Activated T-helper 1 cell treated with anti-CD3 and anti-CD28 coated beads, Interleukin-12 subunit alpha, Interleukin-12 subunit beta, Interleukin-2, Interleukin-4 antibody, amounts not matched to agents 30 ng/mL and 10 ng/mL and 1 ng/mL, durations not matched to agents 14 hours and 24 hours and 36 hours (primary cell): ENCODE data around the gene VPS26C. TPM values are rescaled to one million over a fixed set of nuclear protein-coding genes. Genes with fewer than 3 reads are reported as not detected.

Experiments
- DNase-seq: peaks from one replicate; pipeline ENCODE4 v3.0.0; 2021; ENCODE audit warnings: low spot score
- H3K27ac Mint-ChIP-seq: one replicate; pipeline ENCODE4 v1.8.0; 2021; ENCODE audit warnings: mild to moderate bottlenecking, mixed read lengths
- H3K27me3 Mint-ChIP-seq: one replicate; pipeline ENCODE4 v1.8.0; 2022; ENCODE audit warnings: mild to moderate bottlenecking, moderate library complexity, mixed read lengths; ENCODE audit not compliant: insufficient read depth
- H3K36me3 Mint-ChIP-seq: one replicate; pipeline ENCODE4 v1.8.0; 2021; ENCODE audit warnings: low read depth, mixed read lengths
- H3K4me1 Mint-ChIP-seq: one replicate; pipeline ENCODE4 v1.8.0; 2021; ENCODE audit warnings: low read depth, mixed read lengths
- H3K4me3 Mint-ChIP-seq: one replicate; pipeline ENCODE4 v1.8.0; 2021; ENCODE audit warnings: mild to moderate bottlenecking, moderate library complexity, mixed read lengths
- H3K9me3 Mint-ChIP-seq: one replicate; pipeline ENCODE4 v1.8.0; 2021; ENCODE audit warnings: mixed read lengths
- intact Hi-C: fragments of 100-400 bp; cut with micrococcal nuclease; formaldehyde crosslinking; loops from one replicate; pipeline ENCODE4 v1.15.1; 2024
- total RNA-seq: library from RNA; stranded (reverse); gene quantifications from 2 replicates; pipeline ENCODE4 v1.2.3, GENCODE V29; 2022

Gene VPS26C
- total RNA-seq, 1 donor from 2014 or later: 53.8 TPM

DNA sequence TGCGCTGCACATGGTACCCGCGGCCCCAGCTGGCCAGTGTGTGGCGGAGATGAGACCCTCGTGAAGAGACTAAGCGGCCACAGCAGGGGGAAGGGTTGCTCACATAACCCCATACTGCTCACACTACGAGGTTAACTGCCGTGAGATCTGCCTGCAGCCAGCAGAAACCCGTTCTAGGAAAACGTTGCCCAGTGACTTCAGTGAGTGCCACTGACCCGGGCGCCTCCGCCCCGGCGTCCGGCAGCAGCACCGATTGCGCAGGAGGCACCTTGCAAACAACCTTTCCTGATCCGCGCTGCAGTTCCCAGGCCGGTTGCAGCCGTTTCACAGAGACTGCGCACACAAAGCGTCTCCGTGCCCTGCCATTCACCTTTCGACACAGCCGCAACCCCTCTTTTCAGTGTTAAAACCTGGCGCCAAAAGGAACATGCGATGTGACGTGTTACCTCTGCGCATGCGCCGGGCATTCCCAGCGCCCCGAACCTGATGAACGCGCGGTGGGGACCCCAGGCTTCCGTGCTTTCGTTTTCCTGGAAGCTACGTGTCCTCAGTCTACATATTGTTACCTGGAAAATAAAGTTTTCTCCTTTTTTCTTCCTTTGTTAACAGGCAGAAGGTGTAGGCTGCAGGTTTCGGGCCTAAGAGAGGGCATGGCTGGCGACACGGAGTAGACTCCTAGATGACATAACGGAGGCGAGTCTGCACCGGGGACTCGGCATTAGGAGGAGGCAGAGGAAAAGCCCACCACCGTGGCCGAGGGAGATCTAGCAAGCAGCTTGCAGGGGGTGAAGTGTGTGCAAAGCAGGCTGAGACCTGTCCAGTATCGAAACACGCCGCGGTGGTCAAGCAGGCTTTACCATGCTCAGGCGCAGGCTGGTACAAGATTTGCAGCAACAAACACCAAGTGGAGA is 8.9 kb downstream of the VPS26C start:
- Mint-ChIP-seq H3K9me3 (no peaks in the 10 kb centered on the region), H3K27me3 (peaks cover 2% of the 10 kb centered on the region), H3K27ac (peak overlapping the region; percentile 100), H3K4me1 (peaks cover 56% of the 10 kb centered on the region), H3K36me3 (peaks cover 15% of the 10 kb centered on the region), H3K4me3 (peak overlapping the region; percentile 95)
- DNase-seq: peak; percentile 83
- intact Hi-C loops: loop anchor here (1.0 to 5.0 kb wide), 6 partner anchors 9 to 871 kb away; partner anchors contain the start of genes CHAF1B, DYRK1A, PIGP and TTC3

DNA sequence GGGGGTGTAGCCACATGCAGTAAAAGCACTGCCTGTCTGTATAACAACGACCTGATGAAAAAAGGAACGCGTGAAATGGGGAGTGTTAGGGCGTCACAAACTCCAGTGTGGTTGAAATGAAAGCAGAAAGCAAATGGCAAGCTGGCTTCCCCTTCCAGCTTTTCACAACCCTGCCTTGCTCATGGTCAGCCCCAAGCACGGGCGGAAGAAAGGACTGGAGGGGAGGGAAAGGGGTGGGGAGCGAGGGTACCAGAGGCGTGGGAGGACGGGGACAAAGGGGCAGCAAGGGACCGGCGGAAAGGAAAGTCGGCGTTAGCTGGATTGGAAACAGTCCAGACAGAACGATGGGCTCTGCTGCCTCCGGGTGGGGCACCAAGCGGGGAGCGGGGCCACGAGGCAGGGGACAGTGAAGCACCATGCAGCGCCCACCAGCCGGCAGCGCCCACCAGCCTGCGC is 9.6 kb downstream of the VPS26C start:
- peaks cover 13% of the 10 kb centered on the region for H3K36me3 Mint-ChIP-seq
- peaks cover 2% of the 10 kb centered on the region for H3K27me3 Mint-ChIP-seq
- intact Hi-C loops: loop anchor here (5.0 kb wide), 1 partner anchor 870 kb away; the partner anchor contains the start of gene CHAF1B
- peak overlapping the region; percentile 100 for H3K27ac Mint-ChIP-seq
- H3K9me3 Mint-ChIP-seq: no peaks in the 10 kb centered on the region
- H3K4me3 Mint-ChIP-seq: peak overlapping the region; percentile 95
- peak; percentile 21 for DNase-seq
- H3K4me1 Mint-ChIP-seq: peaks cover 58% of the 10 kb centered on the region

DNA sequence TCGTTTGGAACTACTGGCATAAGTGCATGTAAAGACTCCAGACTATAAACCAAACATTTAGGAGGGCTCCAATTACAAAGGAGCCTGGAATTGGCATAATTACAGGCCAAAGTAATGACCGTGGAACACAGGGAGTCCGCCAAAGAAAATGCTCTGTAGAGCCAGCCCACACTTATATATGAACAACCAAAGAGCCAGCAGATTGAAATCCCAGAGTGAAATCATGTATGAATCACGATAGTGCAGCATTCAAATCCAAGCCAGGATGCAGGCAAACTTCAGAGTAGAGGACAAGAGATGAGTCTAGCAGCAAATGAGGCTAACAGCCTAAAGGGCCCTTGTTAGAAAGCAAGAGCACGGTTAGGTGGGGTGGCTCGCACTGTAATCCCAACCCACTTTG is 13.1 kb downstream of the VPS26C start:
- no peak overlapping the region for H3K4me3 Mint-ChIP-seq
- peak overlapping the region; percentile 29 for H3K27ac Mint-ChIP-seq
- intact Hi-C loops: no loop called here
- H3K4me1 Mint-ChIP-seq: peaks cover 55% of the 10 kb centered on the region
- peaks cover 2% of the 10 kb centered on the region for H3K27me3 Mint-ChIP-seq
- peaks cover 15% of the 10 kb centered on the region for H3K36me3 Mint-ChIP-seq
- no peaks in the 10 kb centered on the region for H3K9me3 Mint-ChIP-seq
- no peak for DNase-seq

DNA sequence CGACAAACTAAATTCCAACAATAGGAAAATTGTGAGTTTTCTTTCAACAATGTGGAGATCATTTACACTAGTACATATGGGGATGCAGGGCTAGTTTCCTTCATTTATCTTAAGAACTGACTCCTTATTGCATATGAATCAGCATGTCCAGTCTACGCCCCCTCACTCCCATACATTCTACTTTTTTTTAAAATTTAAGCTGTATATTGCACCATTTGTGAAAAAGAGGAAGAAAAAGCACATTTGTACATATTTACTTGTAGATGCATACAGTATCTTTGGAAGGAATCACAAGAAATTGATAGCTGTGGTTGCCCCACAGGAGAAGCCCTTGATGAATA is 15.9 kb downstream of the VPS26C start:
- H3K27ac Mint-ChIP-seq: no peak overlapping the region
- no peak overlapping the region for H3K4me3 Mint-ChIP-seq
- H3K4me1 Mint-ChIP-seq: peaks cover 57% of the 10 kb centered on the region
- intact Hi-C loops: no loop called here
- DNase-seq: no peak
- H3K27me3 Mint-ChIP-seq: no peaks in the 10 kb centered on the region
- peaks cover 18% of the 10 kb centered on the region for H3K36me3 Mint-ChIP-seq
- no peaks in the 10 kb centered on the region for H3K9me3 Mint-ChIP-seq

DNA sequence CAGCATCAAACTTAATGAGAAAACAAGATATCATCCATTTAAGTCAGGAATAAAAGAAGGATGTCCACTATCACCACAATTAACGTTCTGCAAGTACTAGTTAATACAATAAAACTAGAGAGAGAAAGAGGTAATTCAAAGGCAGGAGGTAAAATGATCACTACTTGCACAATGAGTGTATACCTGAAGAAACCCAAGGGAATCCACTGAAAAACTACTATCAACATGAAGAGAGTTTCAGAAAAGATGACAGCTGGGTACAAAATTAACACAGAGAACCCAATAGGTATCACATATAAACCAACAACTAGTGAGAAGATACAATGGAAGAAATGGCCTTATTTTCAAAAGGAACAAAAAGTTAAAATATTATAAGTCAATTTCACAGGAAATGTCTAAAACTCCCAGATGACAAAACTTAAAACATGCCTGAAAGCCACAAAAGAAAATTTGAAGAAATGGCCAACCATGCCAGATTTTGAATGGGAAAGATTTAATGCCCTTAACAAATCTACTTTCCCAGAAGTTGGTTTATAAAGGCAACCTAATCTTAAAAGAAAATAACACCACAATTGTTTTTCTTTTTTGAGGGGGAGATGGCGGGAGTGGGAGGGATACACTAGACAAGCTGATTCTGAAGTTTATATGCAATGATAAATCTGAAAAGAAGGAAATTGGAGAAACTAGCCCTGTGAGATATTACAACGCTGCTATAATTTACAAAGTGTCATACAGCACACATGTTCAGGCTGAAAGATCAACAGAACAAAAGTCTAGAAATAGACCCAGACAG is 17.8 kb downstream of the VPS26C start:
- Mint-ChIP-seq H3K27ac (no peak overlapping the region), H3K9me3 (no peaks in the 10 kb centered on the region), H3K36me3 (peaks cover 24% of the 10 kb centered on the region), H3K4me1 (peaks cover 75% of the 10 kb centered on the region), H3K4me3 (no peak overlapping the region), H3K27me3 (no peaks in the 10 kb centered on the region)
- DNase-seq: no peak
- intact Hi-C loops: no loop called here

DNA sequence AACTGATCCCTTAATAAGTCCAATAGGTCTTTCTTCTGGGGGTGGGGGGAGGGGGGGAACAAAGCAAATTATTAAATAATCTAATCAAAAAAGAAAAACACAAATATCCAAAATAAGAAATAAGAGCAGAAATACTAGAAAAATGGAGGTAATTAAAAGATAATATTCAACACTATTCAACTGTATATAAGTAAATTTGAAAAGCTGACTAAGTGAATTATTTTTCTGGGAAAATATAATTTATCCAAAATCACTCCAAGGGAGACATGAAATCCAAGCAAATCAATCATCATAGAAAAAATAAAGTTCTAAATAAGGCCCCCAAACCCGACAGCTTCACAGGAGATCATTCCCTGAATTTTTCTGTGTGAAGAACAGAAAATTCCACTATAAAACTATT is 18.8 kb downstream of the VPS26C start:
- H3K36me3 Mint-ChIP-seq: peaks cover 22% of the 10 kb centered on the region
- intact Hi-C loops: no loop called here
- no peak overlapping the region for H3K4me3 Mint-ChIP-seq
- H3K27ac Mint-ChIP-seq: no peak overlapping the region
- H3K4me1 Mint-ChIP-seq: peaks cover 78% of the 10 kb centered on the region
- DNase-seq: no peak
- no peaks in the 10 kb centered on the region for H3K27me3 Mint-ChIP-seq
- no peaks in the 10 kb centered on the region for H3K9me3 Mint-ChIP-seq

DNA sequence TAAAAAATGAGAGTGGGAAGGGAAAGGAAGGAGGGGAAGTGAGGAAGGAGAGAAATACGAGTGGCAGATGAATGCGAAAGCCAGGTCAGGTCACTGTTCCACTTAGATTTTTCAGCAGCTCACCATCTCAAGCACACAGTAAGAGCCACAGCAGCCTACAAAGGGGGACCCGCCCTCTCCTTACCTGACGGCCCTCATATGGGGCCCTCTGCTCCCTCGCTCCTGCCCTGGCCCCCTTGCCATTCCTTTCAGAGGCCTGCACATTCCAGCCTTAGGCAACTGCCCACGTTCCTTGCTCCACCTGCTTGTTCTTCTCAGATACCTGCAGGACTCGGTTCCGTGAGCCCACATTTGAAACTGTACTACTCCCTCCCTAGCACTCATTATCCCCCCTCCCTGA is 22.0 kb downstream of the VPS26C start:
- Mint-ChIP-seq H3K9me3 (no peaks in the 10 kb centered on the region), H3K4me3 (peak overlapping the region; percentile 67), H3K4me1 (peaks cover 85% of the 10 kb centered on the region), H3K27ac (peak overlapping the region; percentile 73), H3K27me3 (no peaks in the 10 kb centered on the region), H3K36me3 (peaks cover 28% of the 10 kb centered on the region)
- intact Hi-C loops: no loop called here
- no peak for DNase-seq

DNA sequence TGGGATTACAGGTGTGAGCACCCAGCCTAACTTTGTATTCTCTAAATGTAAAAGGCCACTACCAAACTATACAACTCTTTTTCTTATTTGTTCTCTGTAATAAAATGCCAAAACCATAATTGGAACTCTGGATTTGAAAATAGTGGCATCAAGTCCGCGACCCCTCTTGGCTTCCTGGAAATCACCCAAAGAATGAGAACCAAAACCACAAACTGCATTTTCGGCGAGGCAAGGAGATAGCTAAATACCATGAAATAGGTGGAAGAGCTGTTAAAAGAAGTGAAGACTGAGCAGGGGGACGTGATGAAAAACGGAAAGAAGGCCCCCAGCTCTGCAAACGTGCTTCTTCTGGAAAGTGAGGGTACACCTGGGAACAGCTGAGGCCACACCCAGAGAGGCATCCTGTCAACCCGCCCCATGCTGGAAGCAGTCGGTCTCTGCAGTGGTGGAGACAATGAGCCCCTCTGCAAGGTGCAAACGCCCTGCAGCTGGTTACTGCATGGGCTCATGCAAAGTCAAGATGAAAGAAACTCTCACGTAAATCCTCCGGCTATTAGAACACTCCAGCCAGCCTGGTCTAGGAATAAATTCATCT is 22.5 kb downstream of the VPS26C start:
- no peak for DNase-seq
- H3K4me1 Mint-ChIP-seq: peaks cover 84% of the 10 kb centered on the region
- H3K9me3 Mint-ChIP-seq: no peaks in the 10 kb centered on the region
- no peaks in the 10 kb centered on the region for H3K27me3 Mint-ChIP-seq
- intact Hi-C loops: no loop called here
- peak overlapping the region; percentile 73 for H3K27ac Mint-ChIP-seq
- peaks cover 28% of the 10 kb centered on the region for H3K36me3 Mint-ChIP-seq
- H3K4me3 Mint-ChIP-seq: peak overlapping the region; percentile 67

DNA sequence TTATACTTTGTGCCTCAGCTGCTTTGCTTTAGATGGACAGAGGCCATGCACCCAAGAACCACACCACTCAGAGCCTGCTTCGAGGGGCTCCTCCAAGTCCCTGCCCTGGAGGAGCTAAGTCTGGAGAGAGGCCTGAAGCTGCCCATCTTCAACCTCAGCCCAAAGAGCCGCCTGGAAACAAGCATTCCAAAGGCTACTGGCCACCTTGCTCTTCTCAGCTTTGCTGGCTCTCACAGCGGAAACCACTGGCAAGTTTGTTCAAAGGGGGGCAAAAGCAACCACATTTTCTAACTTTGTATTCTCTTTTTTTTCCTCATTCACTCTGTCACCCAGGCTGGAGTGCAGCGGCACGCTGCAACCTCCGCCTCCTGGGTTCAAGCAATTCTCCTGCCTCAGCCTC is 23.2 kb downstream of the VPS26C start:
- no peak for DNase-seq
- H3K27me3 Mint-ChIP-seq: no peaks in the 10 kb centered on the region
- intact Hi-C loops: no loop called here
- H3K4me1 Mint-ChIP-seq: peaks cover 84% of the 10 kb centered on the region
- peak overlapping the region; percentile 73 for H3K27ac Mint-ChIP-seq
- H3K36me3 Mint-ChIP-seq: peaks cover 29% of the 10 kb centered on the region
- H3K9me3 Mint-ChIP-seq: no peaks in the 10 kb centered on the region
- peak overlapping the region; percentile 10 for H3K4me3 Mint-ChIP-seq

DNA sequence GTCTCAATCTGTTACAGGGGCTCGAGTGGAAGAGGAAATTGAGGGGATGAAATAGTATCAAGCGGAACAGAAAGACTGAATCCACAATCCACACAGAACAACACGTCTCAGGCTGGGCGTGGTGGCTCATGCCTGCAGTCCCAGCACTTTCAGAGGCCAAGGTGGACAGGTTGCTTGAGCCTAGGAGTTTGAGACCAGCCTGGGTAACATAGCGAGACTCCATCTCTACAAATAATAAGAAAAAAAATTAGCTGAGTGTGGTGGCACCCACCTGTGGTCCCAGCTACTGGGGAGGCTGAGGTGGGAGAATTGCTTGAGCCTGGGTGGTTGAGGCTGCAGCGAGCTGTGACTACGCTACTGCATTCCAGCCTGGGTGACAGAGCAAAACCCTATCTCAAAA is 25.7 kb downstream of the VPS26C start:
- H3K36me3 Mint-ChIP-seq: peaks cover 38% of the 10 kb centered on the region
- intact Hi-C loops: no loop called here
- no peaks in the 10 kb centered on the region for H3K9me3 Mint-ChIP-seq
- peaks cover 88% of the 10 kb centered on the region for H3K4me1 Mint-ChIP-seq
- H3K4me3 Mint-ChIP-seq: no peak overlapping the region
- H3K27ac Mint-ChIP-seq: peak overlapping the region; percentile 12
- H3K27me3 Mint-ChIP-seq: no peaks in the 10 kb centered on the region
- DNase-seq: no peak

DNA sequence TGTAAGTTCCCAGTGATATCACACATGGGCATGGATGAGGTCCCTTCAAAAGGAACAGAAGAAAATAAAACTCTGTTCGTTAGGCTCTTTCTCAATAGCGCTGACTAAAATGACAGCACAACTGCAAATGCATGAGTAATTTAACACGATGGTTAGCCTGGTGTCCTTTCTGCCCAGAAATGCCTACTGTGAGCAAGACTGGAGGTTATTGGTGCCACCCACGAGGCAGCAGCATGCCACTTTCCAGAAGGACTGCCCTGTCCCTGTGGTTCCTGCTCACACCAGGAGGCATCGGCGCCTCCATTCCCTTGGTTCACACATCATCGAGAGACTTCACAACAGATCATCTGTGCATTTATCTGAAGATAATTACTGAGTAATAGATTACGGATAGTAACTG is 26.2 kb downstream of the VPS26C start:
- H3K36me3 Mint-ChIP-seq: peaks cover 41% of the 10 kb centered on the region
- no peak for DNase-seq
- no peak overlapping the region for H3K4me3 Mint-ChIP-seq
- H3K27ac Mint-ChIP-seq: peak overlapping the region; percentile 12
- H3K9me3 Mint-ChIP-seq: no peaks in the 10 kb centered on the region
- intact Hi-C loops: no loop called here
- H3K27me3 Mint-ChIP-seq: no peaks in the 10 kb centered on the region
- peaks cover 83% of the 10 kb centered on the region for H3K4me1 Mint-ChIP-seq

DNA sequence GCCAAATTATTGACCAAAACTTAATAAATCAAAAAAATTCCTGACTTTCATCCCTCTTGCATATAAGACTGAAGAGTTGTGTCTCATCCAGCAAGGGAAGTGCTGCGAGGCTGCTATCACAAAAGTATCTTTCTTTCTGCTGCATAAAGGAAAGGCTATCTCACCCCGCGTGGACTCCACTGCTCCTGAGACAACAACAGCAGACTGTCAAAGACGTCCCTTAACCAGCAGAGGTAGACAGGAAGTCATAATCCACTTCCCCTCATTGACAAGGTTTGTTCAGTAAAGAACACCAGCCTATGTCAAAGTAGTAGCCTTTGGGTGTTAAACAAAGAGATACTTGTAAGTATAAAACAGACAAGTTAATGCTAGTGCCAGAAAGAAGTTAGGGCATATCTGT is 29.4 kb downstream of the VPS26C start:
- intact Hi-C loops: no loop called here
- Mint-ChIP-seq H3K4me3 (peak overlapping the region; percentile 43), H3K9me3 (no peaks in the 10 kb centered on the region), H3K27ac (peak overlapping the region; percentile 74), H3K27me3 (no peaks in the 10 kb centered on the region), H3K36me3 (peaks cover 34% of the 10 kb centered on the region), H3K4me1 (peaks cover 51% of the 10 kb centered on the region)
- DNase-seq: no peak
